ENCODE measurements around the gene DOK5.

DOK5 gene

DNA sequence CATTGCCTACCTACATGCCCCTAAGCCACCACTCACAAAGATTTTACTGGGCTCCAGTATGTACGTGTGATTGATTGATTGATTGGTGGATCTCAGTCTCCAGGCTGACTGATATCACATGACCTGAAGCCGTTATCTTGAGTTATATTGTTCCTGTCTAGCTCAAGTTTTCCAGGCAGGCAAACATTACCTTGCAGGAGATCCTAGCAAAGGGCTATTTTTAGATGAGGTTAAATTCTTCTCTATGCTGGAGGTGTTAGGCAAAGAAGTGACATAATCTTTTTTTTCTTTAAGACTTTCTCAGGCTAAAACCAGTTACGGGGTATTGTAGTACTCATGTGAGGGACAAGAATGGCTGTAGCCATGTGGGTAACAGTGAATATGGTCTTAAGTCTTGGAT lies 125.2 kb downstream of the DOK5 start:
- no peak for DNase-seq (ENCODE audit: low read depth)
- TF ChIP-seq, protein P1, sequence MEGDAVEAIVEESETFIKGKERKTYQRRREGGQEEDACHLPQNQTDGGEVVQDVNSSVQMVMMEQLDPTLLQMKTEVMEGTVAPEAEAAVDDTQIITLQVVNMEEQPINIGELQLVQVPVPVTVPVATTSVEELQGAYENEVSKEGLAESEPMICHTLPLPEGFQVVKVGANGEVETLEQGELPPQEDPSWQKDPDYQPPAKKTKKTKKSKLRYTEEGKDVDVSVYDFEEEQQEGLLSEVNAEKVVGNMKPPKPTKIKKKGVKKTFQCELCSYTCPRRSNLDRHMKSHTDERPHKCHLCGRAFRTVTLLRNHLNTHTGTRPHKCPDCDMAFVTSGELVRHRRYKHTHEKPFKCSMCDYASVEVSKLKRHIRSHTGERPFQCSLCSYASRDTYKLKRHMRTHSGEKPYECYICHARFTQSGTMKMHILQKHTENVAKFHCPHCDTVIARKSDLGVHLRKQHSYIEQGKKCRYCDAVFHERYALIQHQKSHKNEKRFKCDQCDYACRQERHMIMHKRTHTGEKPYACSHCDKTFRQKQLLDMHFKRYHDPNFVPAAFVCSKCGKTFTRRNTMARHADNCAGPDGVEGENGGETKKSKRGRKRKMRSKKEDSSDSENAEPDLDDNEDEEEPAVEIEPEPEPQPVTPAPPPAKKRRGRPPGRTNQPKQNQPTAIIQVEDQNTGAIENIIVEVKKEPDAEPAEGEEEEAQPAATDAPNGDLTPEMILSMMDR (IDR thresholded peaks at IDR 0.05; ENCODE audit: low read length, missing control alignments) = no peak
- H3K4me3 ChIP-seq (replicated peaks; ENCODE audit: low read depth, low read length) = no peak overlapping the region

DNA sequence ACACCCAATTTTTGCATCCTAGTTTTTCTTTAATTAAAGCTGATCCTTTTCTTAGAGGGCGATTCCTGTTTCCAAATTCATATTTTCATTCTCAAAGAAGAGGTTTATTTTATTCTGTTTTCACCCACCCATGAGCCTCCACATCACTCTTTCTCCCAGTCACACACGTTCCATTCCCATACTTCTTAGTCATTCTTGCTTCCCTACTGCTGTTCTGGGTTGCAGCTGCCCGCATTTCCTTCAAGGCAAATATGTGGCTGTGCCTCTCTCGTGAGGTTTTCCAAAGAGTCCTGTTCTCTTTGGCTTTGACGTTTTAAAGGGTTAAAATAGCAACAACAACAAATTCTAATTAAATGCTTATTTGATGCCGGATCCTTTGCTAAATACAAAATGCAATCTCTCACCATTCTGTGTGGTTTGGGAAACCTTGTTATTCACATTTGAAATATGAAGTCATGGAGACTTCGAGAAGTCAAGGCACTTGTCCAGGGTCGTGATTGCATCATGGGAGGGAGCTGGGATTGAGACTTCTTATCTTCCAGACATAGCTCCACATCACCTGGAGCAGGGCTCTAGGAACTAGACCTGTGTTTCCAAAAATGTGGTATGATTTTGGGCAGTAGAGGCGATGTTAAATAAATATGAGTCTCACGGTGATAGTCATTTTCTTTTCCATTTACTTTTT lies 126.6 kb downstream of the DOK5 start:
- H3K4me3 ChIP-seq (replicated peaks; ENCODE audit: low read depth, low read length) = no peak overlapping the region
- TF ChIP-seq, protein P1 (IDR thresholded peaks at IDR 0.05; ENCODE audit: low read length, missing control alignments) = no peak
- no peak for DNase-seq (ENCODE audit: low read depth)

DNA sequence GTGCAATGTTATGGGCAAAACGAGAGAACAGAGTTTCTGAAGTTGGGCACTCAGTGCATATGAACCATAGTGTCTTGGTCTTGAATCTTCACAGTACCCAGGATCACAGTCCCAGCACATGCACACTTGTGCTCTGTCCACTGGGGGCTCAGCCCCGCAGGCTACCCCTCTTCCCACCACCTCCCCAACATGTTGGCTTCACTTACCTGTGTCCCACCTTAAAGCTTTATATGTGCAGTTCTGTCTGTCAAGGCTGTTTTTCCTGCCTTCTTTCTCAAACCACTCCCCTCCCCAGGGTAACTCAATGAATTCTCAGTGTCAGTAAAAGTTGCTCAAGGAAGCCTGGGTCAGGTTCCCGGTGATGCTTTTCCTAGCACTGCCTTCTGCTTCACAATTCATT lies 129.9 kb downstream of the DOK5 start:
- H3K4me3 ChIP-seq (replicated peaks; ENCODE audit: low read depth, low read length) = no peak overlapping the region
- DNase-seq (ENCODE audit: low read depth) = no peak

DNA sequence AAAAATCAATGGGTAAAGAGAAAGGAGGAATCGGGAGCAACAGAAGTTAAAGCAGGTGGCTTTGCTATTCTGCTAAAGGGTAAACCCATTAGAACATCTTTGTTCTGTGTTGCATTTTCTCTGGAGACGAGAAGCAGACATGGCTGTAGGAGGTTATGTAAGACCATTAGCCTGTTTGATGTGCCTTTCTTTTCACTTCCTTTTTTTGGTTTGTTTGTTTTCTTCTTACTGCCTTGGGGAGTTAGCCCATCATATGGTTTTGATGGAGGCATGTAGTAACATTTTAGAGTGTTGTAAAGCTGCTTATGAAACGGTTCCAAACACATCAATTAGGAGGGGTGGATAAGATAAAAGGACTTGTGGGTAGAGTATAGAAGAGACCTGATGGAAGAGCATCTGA lies 131.0 kb downstream of the DOK5 start:
- H3K4me3 ChIP-seq (replicated peaks; ENCODE audit: low read depth, low read length) = no peak overlapping the region
- TF ChIP-seq, protein P1 (IDR thresholded peaks at IDR 0.05; ENCODE audit: low read length, missing control alignments) = no peak
- no peak for DNase-seq (ENCODE audit: low read depth)

More for the DNA sequence above, 129.9 kb downstream of the DOK5 start:
- TF ChIP-seq, protein P1 (IDR thresholded peaks at IDR 0.05; ENCODE audit: low read length, missing control alignments) = no peak

DNA sequence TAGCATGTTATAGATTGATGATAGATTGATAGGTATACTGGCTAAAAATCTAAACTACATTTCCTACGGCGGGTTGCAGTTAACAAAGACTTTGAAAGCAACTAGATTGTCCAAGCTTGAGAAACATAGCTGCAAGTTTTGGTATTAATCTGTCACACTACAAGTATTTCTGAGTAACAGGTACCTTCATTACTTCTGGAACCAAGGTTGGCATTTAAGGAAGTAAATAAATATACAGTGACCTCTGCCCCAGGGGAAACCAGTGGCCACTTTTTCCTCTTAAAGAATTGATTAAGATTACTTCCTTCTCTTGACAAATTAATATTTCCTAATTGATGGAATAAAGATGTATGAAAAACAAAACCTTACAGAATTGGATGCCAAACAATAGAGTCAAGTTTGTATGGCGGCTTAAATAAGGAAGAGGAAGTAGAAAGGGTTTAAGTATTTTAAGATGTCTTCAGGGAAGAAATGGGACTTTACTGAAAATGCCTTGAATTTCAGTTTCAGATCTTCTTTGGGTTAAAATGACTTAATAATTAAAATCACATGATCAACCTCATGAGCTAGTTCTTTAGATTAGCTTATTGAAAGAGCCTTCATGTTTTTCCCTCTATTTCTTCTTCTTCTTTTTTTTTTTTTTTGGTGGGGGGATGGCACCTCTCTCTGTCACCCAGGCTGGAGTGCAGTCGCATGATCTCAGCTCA lies 132.8 kb downstream of the DOK5 start:
- DNase-seq (ENCODE audit: low read depth) = no peak
- TF ChIP-seq, protein P1 (IDR thresholded peaks at IDR 0.05; ENCODE audit: low read length, missing control alignments) = no peak
- no peak overlapping the region for H3K4me3 ChIP-seq (replicated peaks; ENCODE audit: low read depth, low read length)

DNA sequence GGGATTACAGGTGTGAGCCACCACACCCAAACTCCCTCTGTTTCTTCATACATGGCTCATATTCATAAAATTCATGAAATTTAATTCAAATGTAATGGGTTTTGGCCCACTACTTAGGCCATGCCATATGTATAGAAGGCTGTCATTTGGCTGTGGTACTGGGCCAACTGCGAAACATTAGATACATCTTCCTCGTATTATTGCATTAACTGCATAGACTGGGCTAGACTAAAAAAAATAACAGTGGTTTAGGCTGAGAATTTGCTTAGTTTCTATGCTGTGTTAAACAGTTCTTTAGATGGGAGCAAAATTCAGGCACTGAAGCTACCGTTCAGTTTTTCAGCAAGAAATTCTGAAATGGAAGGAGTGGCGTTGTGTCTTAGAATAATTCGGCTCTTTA lies 133.6 kb downstream of the DOK5 start:
- no peak overlapping the region for H3K4me3 ChIP-seq (replicated peaks; ENCODE audit: low read depth, low read length)
- no peak for DNase-seq (ENCODE audit: low read depth)
- TF ChIP-seq, protein P1 (IDR thresholded peaks at IDR 0.05; ENCODE audit: low read length, missing control alignments) = no peak
